ENCODE measurements around the gene BBLN.
"Not testable (repeated sequence)": the region's sequence is repeated elsewhere in the genome, so short reads cannot be mapped to it uniquely, and the experiment has no call there.

Gene BBLN

GRCh38 chr9:128125580-128126354 lies 34.3 kb upstream of the BBLN start:
- Histone ChIP-seq H3K9me3 (ENCODE audit: control insufficient read depth, low read length) (peaks cover 6% of the 10 kb centered on the region), H3K27ac (ENCODE audit: low read depth, low read length, severe bottlenecking) (no peak overlapping the region), H3K4me1 (ENCODE audit: control insufficient read depth, insufficient read depth, low read length, poor library complexity, severe bottlenecking) (no peaks in the 10 kb centered on the region), H3K36me3 (ENCODE audit: control insufficient read depth, insufficient read depth, low read length) (peaks cover 35% of the 10 kb centered on the region), H3K4me3 (ENCODE audit: extremely low read depth, insufficient read depth, low read length, poor library complexity, severe bottlenecking) (no peak overlapping the region)
- 82 to 93% methylated on average over 6 to 7 of the region's 10 CpGs for WGBS, 2 experiments (ENCODE audit: insufficient coverage in 2 of 2)

- WGBS, 2 experiments (ENCODE audit: insufficient coverage in 2 of 2): 0% methylated on average over 40 to 55 of the region's 56 CpGs
- Histone ChIP-seq H3K9me3 (ENCODE audit: control insufficient read depth, low read length) (peaks cover 6% of the 10 kb centered on the region), H3K4me1 (ENCODE audit: control insufficient read depth, insufficient read depth, low read length, poor library complexity, severe bottlenecking) (no peaks in the 10 kb centered on the region), H3K4me3 (ENCODE audit: extremely low read depth, insufficient read depth, low read length, poor library complexity, severe bottlenecking) (peak within 1 kb of the TSS; percentile 87), H3K27ac (ENCODE audit: low read depth, low read length, severe bottlenecking) (peak within 1 kb of the TSS; percentile 77), H3K36me3 (ENCODE audit: control insufficient read depth, insufficient read depth, low read length) (peaks cover 22% of the 10 kb centered on the region)
Observed at GRCh38 chr9:128127568-128127989, 32.5 kb upstream of the BBLN start, which contains the start of gene PTGES2. Gene PTGES2, minus strand, starts transcription at chr9:128127729. Its CDS starts 12 bp downstream, at chr9:128127717.

- Histone ChIP-seq H3K36me3 (ENCODE audit: control insufficient read depth, insufficient read depth, low read length) (peaks cover 19% of the 10 kb centered on the region), H3K4me1 (ENCODE audit: control insufficient read depth, insufficient read depth, low read length, poor library complexity, severe bottlenecking) (no peaks in the 10 kb centered on the region), H3K4me3 (ENCODE audit: extremely low read depth, insufficient read depth, low read length, poor library complexity, severe bottlenecking) (peak overlapping the region; percentile 87), H3K27ac (ENCODE audit: low read depth, low read length, severe bottlenecking) (peak overlapping the region; percentile 77), H3K9me3 (ENCODE audit: control insufficient read depth, low read length) (peaks cover 6% of the 10 kb centered on the region)
- WGBS, 2 experiments (ENCODE audit: insufficient coverage in 2 of 2): 1% methylated on average over 49 to 58 of the region's 82 CpGs
Observed at GRCh38 chr9:128127990-128128835, 31.9 kb upstream of the BBLN start.

- Histone ChIP-seq H3K9me3 (ENCODE audit: control insufficient read depth, low read length) (peaks cover 6% of the 10 kb centered on the region), H3K4me1 (ENCODE audit: control insufficient read depth, insufficient read depth, low read length, poor library complexity, severe bottlenecking) (no peaks in the 10 kb centered on the region), H3K36me3 (ENCODE audit: control insufficient read depth, insufficient read depth, low read length) (peaks cover 13% of the 10 kb centered on the region), H3K4me3 (ENCODE audit: extremely low read depth, insufficient read depth, low read length, poor library complexity, severe bottlenecking) (peak overlapping the region; percentile 87), H3K27ac (ENCODE audit: low read depth, low read length, severe bottlenecking) (no peak overlapping the region)
- 73 to 87% methylated on average over 24 to 27 of the region's 29 CpGs for WGBS, 2 experiments (ENCODE audit: insufficient coverage in 2 of 2)
Observed at GRCh38 chr9:128128836-128129590, 31.1 kb upstream of the BBLN start.

GRCh38 chr9:128129976-128130590 lies 30.0 kb upstream of the BBLN start:
- H3K9me3 ChIP-seq (ENCODE audit: control insufficient read depth, low read length); H3K36me3 ChIP-seq (ENCODE audit: control insufficient read depth, insufficient read depth, low read length); H3K4me3 ChIP-seq (ENCODE audit: extremely low read depth, insufficient read depth, low read length, poor library complexity, severe bottlenecking); H3K4me1 ChIP-seq (ENCODE audit: control insufficient read depth, insufficient read depth, low read length, poor library complexity, severe bottlenecking); H3K27ac ChIP-seq (ENCODE audit: low read depth, low read length, severe bottlenecking): not testable (repeated sequence)
- no CpG with 5 or more reads among the region's 12 CpGs for WGBS, 2 experiments (ENCODE audit: insufficient coverage in 2 of 2)

GRCh38 chr9:128130651-128131050 lies 29.4 kb upstream of the BBLN start:
- H3K27ac ChIP-seq (ENCODE audit: low read depth, low read length, severe bottlenecking); H3K4me1 ChIP-seq (ENCODE audit: control insufficient read depth, insufficient read depth, low read length, poor library complexity, severe bottlenecking); H3K4me3 ChIP-seq (ENCODE audit: extremely low read depth, insufficient read depth, low read length, poor library complexity, severe bottlenecking); H3K36me3 ChIP-seq (ENCODE audit: control insufficient read depth, insufficient read depth, low read length); H3K9me3 ChIP-seq (ENCODE audit: control insufficient read depth, low read length): not testable (repeated sequence)
- 57 to 81% methylated on average over 2 to 3 of the region's 7 CpGs for WGBS, 2 experiments (ENCODE audit: insufficient coverage in 2 of 2)

- WGBS, 2 experiments (ENCODE audit: insufficient coverage in 2 of 2): 87% methylated on average over 8 of the region's 8 CpGs
Observed at GRCh38 chr9:128131346-128131745, 28.7 kb upstream of the BBLN start.

GRCh38 chr9:128132139-128132538 lies 27.9 kb upstream of the BBLN start:
- not testable (repeated sequence) for H3K27ac ChIP-seq (ENCODE audit: low read depth, low read length, severe bottlenecking); H3K36me3 ChIP-seq (ENCODE audit: control insufficient read depth, insufficient read depth, low read length); H3K9me3 ChIP-seq (ENCODE audit: control insufficient read depth, low read length); H3K4me3 ChIP-seq (ENCODE audit: extremely low read depth, insufficient read depth, low read length, poor library complexity, severe bottlenecking); H3K4me1 ChIP-seq (ENCODE audit: control insufficient read depth, insufficient read depth, low read length, poor library complexity, severe bottlenecking)
- WGBS, 2 experiments (ENCODE audit: insufficient coverage in 2 of 2): 78 to 84% methylated on average over 7 to 8 of the region's 8 CpGs

More at GRCh38 chr9:128131346-128131745, 28.7 kb upstream of the BBLN start:
- not testable (repeated sequence) for H3K4me1 ChIP-seq (ENCODE audit: control insufficient read depth, insufficient read depth, low read length, poor library complexity, severe bottlenecking); H3K27ac ChIP-seq (ENCODE audit: low read depth, low read length, severe bottlenecking); H3K36me3 ChIP-seq (ENCODE audit: control insufficient read depth, insufficient read depth, low read length); H3K9me3 ChIP-seq (ENCODE audit: control insufficient read depth, low read length); H3K4me3 ChIP-seq (ENCODE audit: extremely low read depth, insufficient read depth, low read length, poor library complexity, severe bottlenecking)

- WGBS, 2 experiments (ENCODE audit: insufficient coverage in 2 of 2): 85 to 89% methylated on average over 5 to 8 of the region's 8 CpGs
- not testable (repeated sequence) for H3K36me3 ChIP-seq (ENCODE audit: control insufficient read depth, insufficient read depth, low read length); H3K27ac ChIP-seq (ENCODE audit: low read depth, low read length, severe bottlenecking); H3K4me1 ChIP-seq (ENCODE audit: control insufficient read depth, insufficient read depth, low read length, poor library complexity, severe bottlenecking); H3K4me3 ChIP-seq (ENCODE audit: extremely low read depth, insufficient read depth, low read length, poor library complexity, severe bottlenecking); H3K9me3 ChIP-seq (ENCODE audit: control insufficient read depth, low read length)
Observed at GRCh38 chr9:128135561-128135960, 24.5 kb upstream of the BBLN start.

Measured in mesodermal cell (in vitro differentiated cells).